Neural crest cell (in vitro differentiated cells): Measurements from ENCODE around the gene MBD2. TPM values are rescaled to one million over a fixed set of nuclear protein-coding genes. Genes with fewer than 3 reads are reported as not detected.
A peak's percentile ranks its signal among the peaks of the same experiment; 100 is the strongest.

ENCODE experiments used
- DNase-seq: peaks from one replicate; pipeline ENCODE4 v3.0.0; 2021; ENCODE audit warnings: low read depth, mixed read lengths, low spot score
- H3K27ac Mint-ChIP-seq: one replicate; pipeline ENCODE4 v1.8.0; 2021; ENCODE audit warnings: mild to moderate bottlenecking, mixed read lengths; ENCODE audit not compliant: unreplicated experiment
- H3K27me3 Mint-ChIP-seq: 2 replicates; pipeline ENCODE4 v1.8.0; 2021; ENCODE audit warnings: low read depth, mild to moderate bottlenecking, mixed read lengths
- H3K36me3 Mint-ChIP-seq: 2 replicates; pipeline ENCODE4 v1.8.0; 2021; ENCODE audit warnings: low read depth, mild to moderate bottlenecking, mixed read lengths
- H3K4me1 Mint-ChIP-seq: 2 replicates; pipeline ENCODE4 v1.8.0; 2021; ENCODE audit warnings: mixed read lengths
- H3K4me3 Mint-ChIP-seq: one replicate; pipeline ENCODE4 v1.8.0; 2021; ENCODE audit warnings: mild to moderate bottlenecking, mixed read lengths
- H3K9me3 Mint-ChIP-seq: 2 replicates; pipeline ENCODE4 v1.8.0; 2021; ENCODE audit warnings: mixed read lengths
- CTCF ChIP-seq: fragments of 200-600 bp; sonication (generic); conservative IDR thresholded peaks from 2 replicates; pipeline ENCODE4 v1.5.0; 2021; ENCODE audit warnings: antibody characterized with exemption, mild to moderate bottlenecking
- total RNA-seq: library from RNA; stranded (reverse); gene quantifications from 2 replicates; pipeline ENCODE4 v1.2.1, GENCODE V29; 2021

Gene MBD2
- total RNA-seq, 1 donor from 2014 or later: 36.2 TPM

GRCh38 chr18:54251606-54252390 lies 27.3 kb upstream of the MBD2 start:
- TF ChIP-seq CTCF: no peak
- H3K4me3 Mint-ChIP-seq: no peak overlapping the region
- no peaks in the 10 kb centered on the region for H3K36me3 Mint-ChIP-seq
- H3K27ac Mint-ChIP-seq: no peak overlapping the region
- H3K27me3 Mint-ChIP-seq: no peaks in the 10 kb centered on the region
- no peaks in the 10 kb centered on the region for H3K9me3 Mint-ChIP-seq
- DNase-seq: no peak
- peaks cover 32% of the 10 kb centered on the region for H3K4me1 Mint-ChIP-seq

GRCh38 chr18:54250846-54251261 lies 26.4 kb upstream of the MBD2 start:
- H3K4me3 Mint-ChIP-seq: no peak overlapping the region
- no peak for TF ChIP-seq CTCF
- H3K4me1 Mint-ChIP-seq: peaks cover 35% of the 10 kb centered on the region
- H3K27ac Mint-ChIP-seq: no peak overlapping the region
- H3K27me3 Mint-ChIP-seq: no peaks in the 10 kb centered on the region
- H3K36me3 Mint-ChIP-seq: no peaks in the 10 kb centered on the region
- no peak for DNase-seq
- no peaks in the 10 kb centered on the region for H3K9me3 Mint-ChIP-seq

- TF ChIP-seq CTCF: no peak
- peaks cover 24% of the 10 kb centered on the region for H3K4me1 Mint-ChIP-seq
- H3K4me3 Mint-ChIP-seq: peak overlapping the region; percentile 24
- peak overlapping the region; percentile 60 for H3K27ac Mint-ChIP-seq
- no peak for DNase-seq
- H3K27me3 Mint-ChIP-seq: no peaks in the 10 kb centered on the region
- no peaks in the 10 kb centered on the region for H3K9me3 Mint-ChIP-seq
- no peaks in the 10 kb centered on the region for H3K36me3 Mint-ChIP-seq
Observed at GRCh38 chr18:54247511-54248175, 23.2 kb upstream of the MBD2 start.

- DNase-seq: no peak
- H3K36me3 Mint-ChIP-seq: no peaks in the 10 kb centered on the region
- no peak for TF ChIP-seq CTCF
- no peak overlapping the region for H3K4me3 Mint-ChIP-seq
- H3K4me1 Mint-ChIP-seq: peaks cover 8% of the 10 kb centered on the region
- peak overlapping the region; percentile 29 for H3K27ac Mint-ChIP-seq
- no peaks in the 10 kb centered on the region for H3K9me3 Mint-ChIP-seq
- no peaks in the 10 kb centered on the region for H3K27me3 Mint-ChIP-seq
Observed at GRCh38 chr18:54242327-54242726, 17.9 kb upstream of the MBD2 start.

GRCh38 chr18:54241483-54241882 lies 17.0 kb upstream of the MBD2 start:
- Mint-ChIP-seq H3K4me1 (no peaks in the 10 kb centered on the region), H3K36me3 (no peaks in the 10 kb centered on the region), H3K27ac (no peak overlapping the region), H3K4me3 (no peak overlapping the region), H3K27me3 (no peaks in the 10 kb centered on the region), H3K9me3 (no peaks in the 10 kb centered on the region)
- DNase-seq: no peak
- no peak for TF ChIP-seq CTCF
